Measurements from ENCODE around the gene NCK2.

DNA sequence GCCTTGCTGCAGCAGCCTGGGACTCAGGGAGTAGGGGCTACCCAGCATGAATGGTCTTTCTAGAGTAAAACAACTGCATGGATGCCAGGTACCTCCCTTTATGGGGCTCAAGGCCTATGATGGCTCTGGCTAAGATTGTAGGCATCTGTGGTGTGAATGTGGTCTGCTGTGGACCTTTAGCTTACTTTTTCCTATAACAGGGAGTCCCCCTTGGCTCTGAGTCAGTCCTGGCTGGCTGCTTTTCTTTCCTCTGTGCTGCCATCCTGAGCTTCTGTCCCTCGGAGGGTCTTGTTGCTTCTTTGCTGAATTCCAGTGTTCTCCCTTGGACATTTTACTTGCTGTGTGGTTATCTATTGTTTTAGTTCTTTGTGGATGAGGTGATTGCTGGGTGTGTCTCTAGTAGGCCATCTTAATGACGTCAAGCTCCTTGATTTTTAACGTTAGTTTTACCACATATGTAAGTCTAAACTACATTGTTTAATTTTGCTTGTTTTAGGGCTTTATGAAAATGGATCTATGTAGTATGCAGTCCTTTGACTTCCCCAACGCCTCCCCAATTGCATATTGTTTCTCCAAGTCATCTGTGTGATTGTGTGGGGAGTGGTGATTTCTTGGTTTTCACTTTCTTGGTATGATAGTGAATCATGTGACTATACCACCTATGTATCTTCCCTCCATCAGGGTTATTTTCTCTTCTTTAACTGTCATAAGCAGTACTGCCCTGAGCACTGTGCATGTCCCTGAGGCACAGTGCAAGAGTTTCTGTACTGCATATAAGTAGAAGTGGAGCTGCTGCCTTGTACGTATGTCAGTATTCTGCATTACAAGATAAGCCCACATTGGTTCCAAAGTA lies 92.4 kb downstream of the NCK2 start:
- TF ChIP-seq CTCF (conservative IDR thresholded peaks at IDR 0.05; ENCODE audit: low read depth, low read length) (no peak), EZH2 (IDR thresholded peaks at IDR 0.05; ENCODE audit: borderline replicate concordance, low read depth, low read length, poor library complexity, severe bottlenecking) (no peak)

Measured in A673 (cell line).